ENCODE data around the gene MAGEB18. TPM values are rescaled to one million over a fixed set of nuclear protein-coding genes. Genes with fewer than 3 reads are reported as not detected.
A peak's percentile ranks its signal among the peaks of the same experiment; 100 is the strongest.

The MAGEB18 gene
- polyA plus RNA-seq (2013, experiment 1 of 2; ENCODE audit: insufficient read length), result not detected
- polyA plus RNA-seq (2013, experiment 2 of 2; ENCODE audit: insufficient read length), result not detected

DNA sequence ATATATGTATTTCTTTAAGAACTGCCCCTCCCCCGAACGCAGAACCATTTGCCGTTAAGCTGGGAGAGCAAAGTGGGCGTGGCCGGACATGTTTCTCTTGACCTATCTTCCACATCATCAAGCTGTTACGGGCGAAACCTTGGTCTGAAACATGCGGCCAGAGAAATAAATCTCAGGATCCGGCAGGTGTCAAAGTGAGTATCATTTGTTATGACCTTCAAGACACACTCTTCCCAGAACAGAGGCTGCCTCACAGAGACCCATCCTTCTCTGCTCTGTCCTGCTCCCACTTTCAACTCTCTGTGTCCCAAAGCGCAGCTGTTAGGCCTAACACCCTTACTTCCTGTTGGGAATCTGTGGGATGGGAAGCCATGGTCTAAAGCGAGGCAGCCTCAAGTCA lies at the start of gene MAGEB18:
Gene MAGEB18 (plus strand): TSS at position 70 of the 400 bp plus-strand sequence. CDS start 643 bp downstream, outside the sequence.
- DNase-seq, result no peak

- peak; percentile 0 for DNase-seq
Measured at GRCh38 chrX:26100421-26100920, 37.7 kb upstream of the MAGEB18 start.

GRCh38 chrX:26109142-26109541 lies 29.0 kb upstream of the MAGEB18 start:
- no peak for DNase-seq

DNA sequence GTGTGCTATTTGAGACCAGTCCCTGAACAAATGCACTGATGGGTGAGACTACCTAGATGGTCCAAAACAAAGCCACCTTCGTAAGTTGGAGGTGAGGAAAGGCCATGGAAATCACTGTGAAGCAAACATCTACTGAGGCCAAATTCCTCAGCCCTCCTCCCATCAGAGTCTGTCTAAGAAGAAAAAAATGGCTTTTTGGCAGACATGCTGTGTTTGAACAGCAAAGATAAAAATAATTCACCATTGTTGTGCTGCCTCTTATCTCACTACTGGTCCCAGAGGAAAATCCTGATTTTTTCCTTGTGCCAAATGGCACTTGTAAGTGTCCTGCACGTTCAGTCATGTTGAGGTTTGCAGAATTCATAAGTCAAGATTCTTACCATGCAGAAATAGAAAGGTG lies 7.9 kb downstream of the MAGEB18 start:
- no peak for DNase-seq

GRCh38 chrX:26160301-26160700 lies 22.2 kb downstream of the MAGEB18 start, which contains the start of gene MAGEB6B:
Gene MAGEB6B (plus strand): TSS chrX:26160601. CDS start chrX:26160601, 0 bp downstream.
- DNase-seq, result no peak

Data from fibroblast of skin of back (primary cell).